Activated T-helper 2 cell treated with anti-CD3 and anti-CD28 coated beads, Interferon-gamma antibody, Interleukin-2, Interleukin-4, amounts not matched to agents 10 μg/mL and 5 μg/mL and 100 μg/mL, durations not matched to agents 14 hours and 24 hours and 36 hours (primary cell): ENCODE measurements around the gene VPS37B. TPM values are rescaled to one million over a fixed set of nuclear protein-coding genes. Genes with fewer than 3 reads are reported as not detected.

Source experiments
- DNase-seq: peaks from one replicate; pipeline ENCODE4 v3.0.0; 2021; ENCODE audit warnings: low spot score
- H3K27ac Mint-ChIP-seq: one replicate; pipeline ENCODE4 v1.8.0; 2021; ENCODE audit warnings: mixed read lengths
- H3K27me3 Mint-ChIP-seq: one replicate; pipeline ENCODE4 v1.8.0; 2021; ENCODE audit warnings: low read depth, mixed read lengths
- H3K36me3 Mint-ChIP-seq: one replicate; pipeline ENCODE4 v1.8.0; 2021; ENCODE audit warnings: low read depth, mixed read lengths
- H3K4me1 Mint-ChIP-seq: one replicate; pipeline ENCODE4 v1.8.0; 2021; ENCODE audit warnings: low read depth, mixed read lengths
- H3K4me3 Mint-ChIP-seq: one replicate; pipeline ENCODE4 v1.8.0; 2021; ENCODE audit warnings: low read depth, mild to moderate bottlenecking, moderate library complexity, mixed read lengths
- H3K9me3 Mint-ChIP-seq: one replicate; pipeline ENCODE4 v1.8.0; 2021; ENCODE audit warnings: mixed read lengths
- intact Hi-C: fragments of 100-400 bp; cut with micrococcal nuclease; formaldehyde crosslinking; loops from one replicate; pipeline ENCODE4 v1.15.1; 2023
- total RNA-seq: library from RNA; stranded (reverse); gene quantifications from 2 replicates; pipeline ENCODE4 v1.2.3, GENCODE V29; 2022

The VPS37B gene
- total RNA-seq, 1 donor from 2014 or later = 11.7 TPM

DNA sequence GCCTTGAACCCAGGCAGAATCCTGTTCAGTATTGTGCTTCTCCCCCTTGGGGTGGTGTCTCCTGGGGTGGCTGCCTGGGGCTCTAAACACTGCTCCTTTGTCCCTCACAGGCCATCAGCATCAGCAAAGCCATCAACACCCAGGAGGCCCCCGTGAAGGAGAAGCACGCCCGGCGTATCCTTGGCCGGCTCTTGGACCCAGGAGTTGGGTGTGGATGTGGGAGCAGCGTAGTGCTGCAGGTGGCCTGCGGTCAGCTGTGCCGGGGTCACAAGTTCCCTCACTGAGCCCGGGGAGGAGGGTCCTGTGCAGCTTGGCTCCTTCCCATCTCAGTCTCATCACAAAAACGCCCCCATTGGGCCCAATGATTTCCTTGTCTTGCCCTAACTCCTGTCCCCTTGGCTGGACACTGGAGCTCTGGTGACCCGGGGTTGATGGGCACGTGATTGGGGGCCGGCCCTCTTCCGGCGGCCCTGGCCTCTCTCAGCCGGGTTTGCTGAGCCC lies 48.0 kb downstream of the VPS37B start:
- Mint-ChIP-seq H3K9me3 (no peaks in the 10 kb centered on the region), H3K27me3 (no peaks in the 10 kb centered on the region), H3K4me1 (no peaks in the 10 kb centered on the region), H3K27ac (no peak overlapping the region), H3K4me3 (no peak overlapping the region), H3K36me3 (no peaks in the 10 kb centered on the region)
- DNase-seq = no peak
- intact Hi-C loops = no loop called here

DNA sequence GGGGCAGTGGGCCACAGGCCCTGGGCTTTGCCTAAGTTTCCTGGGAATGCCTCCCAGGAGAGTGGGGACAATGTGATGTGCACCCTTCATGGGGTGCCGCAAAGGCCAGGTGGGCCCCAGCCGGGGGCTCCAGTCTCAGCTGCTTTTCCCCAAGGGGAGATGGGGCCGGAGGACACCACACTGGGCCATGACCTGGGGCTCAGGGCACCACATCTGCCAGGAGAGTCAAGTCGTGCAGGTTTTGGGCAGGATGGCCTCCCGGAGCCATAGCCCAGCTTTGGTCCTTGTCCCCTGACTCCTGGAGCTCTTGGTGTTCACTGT lies 48.4 kb downstream of the VPS37B start:
- intact Hi-C loops = no loop called here
- Mint-ChIP-seq H3K27me3 (no peaks in the 10 kb centered on the region), H3K9me3 (no peaks in the 10 kb centered on the region), H3K4me1 (no peaks in the 10 kb centered on the region), H3K4me3 (no peak overlapping the region), H3K36me3 (no peaks in the 10 kb centered on the region), H3K27ac (no peak overlapping the region)
- no peak for DNase-seq

DNA sequence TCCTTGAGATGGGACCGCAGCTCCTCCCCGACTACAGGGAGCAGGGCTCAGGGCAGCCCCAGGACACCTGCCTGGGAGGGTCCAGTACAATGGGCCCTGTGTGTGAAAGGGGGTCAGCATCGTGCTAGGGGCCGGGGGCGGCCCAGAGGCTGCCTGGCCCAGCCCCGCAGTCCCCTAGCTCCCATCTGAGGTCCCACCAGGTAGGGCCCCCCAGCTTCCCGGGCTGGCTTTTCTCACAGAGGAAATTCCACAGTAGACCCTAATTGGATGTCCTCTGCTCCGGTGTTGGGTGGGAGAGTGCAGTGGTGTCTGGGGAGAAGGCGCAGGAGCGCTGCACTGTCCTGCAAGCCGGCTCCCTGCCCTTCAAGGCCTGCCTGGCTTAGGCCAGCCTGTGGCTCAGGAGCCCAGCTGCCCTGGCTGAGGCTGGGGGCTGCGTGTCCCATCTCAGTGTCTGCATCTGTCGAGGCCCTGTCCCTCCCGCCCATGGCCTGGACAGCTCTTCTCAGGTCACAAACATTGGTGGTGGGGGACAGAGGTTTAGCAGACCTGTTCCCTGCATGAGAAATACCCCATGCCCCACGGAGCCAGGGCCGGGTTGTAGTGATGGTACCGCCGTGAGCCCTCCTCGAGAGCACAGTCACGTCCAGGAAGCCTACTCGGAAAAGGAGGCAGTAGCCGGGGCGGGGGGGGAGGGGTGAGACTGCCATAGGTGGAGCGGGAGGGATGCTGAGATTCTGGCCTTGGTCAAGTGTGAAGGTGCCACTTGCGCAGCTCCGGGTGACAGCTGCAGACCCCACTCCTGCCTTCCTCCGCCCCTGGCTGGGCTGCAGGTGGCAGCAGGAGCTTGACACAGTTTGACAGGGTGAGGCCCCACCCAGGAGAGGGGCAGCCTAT lies 49.1 kb downstream of the VPS37B start:
- no peaks in the 10 kb centered on the region for H3K9me3 Mint-ChIP-seq
- no peak for DNase-seq
- intact Hi-C loops = no loop called here
- no peak overlapping the region for H3K4me3 Mint-ChIP-seq
- H3K4me1 Mint-ChIP-seq = no peaks in the 10 kb centered on the region
- H3K27ac Mint-ChIP-seq = no peak overlapping the region
- no peaks in the 10 kb centered on the region for H3K27me3 Mint-ChIP-seq
- no peaks in the 10 kb centered on the region for H3K36me3 Mint-ChIP-seq

DNA sequence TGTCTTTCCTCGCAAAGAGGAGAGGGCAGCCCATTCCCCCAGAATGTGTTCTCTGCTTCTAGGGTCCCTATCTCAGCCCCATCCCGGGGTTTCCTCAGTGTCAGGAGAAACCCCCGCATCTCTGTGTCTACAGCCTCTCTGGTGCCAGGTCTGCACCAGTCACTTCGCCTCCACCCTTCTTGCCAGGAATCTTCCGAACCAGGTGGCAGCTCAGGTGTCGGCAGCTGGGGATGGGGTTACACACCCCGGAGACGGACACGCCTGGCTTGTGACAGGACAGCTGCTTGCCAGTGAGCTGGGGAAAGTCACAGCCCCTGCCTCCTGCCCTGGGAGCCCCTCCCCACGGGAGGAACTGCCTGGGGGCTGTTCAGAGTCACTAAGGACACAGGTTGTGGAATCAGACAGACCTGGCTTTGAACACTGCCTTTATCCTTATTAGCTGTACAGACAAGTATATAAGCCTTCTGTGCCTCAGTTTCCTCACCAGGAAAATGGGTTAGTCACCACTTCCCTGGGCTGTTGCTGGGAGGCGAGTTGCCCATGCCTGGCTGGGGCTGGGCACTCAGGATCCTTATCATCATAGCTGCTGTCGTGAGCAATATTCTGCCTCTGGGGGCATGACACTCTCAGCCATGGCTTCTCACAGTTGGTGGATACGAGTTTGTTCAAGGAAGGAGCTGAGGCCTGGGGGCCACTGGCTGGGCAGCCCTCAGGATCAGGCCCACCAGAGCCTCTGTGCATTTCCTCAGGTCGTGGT lies 49.9 kb downstream of the VPS37B start:
- no peak overlapping the region for H3K4me3 Mint-ChIP-seq
- no peaks in the 10 kb centered on the region for H3K9me3 Mint-ChIP-seq
- no peak for DNase-seq
- intact Hi-C loops = no loop called here
- H3K4me1 Mint-ChIP-seq = no peaks in the 10 kb centered on the region
- H3K27me3 Mint-ChIP-seq = no peaks in the 10 kb centered on the region
- H3K27ac Mint-ChIP-seq = no peak overlapping the region
- H3K36me3 Mint-ChIP-seq = no peaks in the 10 kb centered on the region

DNA sequence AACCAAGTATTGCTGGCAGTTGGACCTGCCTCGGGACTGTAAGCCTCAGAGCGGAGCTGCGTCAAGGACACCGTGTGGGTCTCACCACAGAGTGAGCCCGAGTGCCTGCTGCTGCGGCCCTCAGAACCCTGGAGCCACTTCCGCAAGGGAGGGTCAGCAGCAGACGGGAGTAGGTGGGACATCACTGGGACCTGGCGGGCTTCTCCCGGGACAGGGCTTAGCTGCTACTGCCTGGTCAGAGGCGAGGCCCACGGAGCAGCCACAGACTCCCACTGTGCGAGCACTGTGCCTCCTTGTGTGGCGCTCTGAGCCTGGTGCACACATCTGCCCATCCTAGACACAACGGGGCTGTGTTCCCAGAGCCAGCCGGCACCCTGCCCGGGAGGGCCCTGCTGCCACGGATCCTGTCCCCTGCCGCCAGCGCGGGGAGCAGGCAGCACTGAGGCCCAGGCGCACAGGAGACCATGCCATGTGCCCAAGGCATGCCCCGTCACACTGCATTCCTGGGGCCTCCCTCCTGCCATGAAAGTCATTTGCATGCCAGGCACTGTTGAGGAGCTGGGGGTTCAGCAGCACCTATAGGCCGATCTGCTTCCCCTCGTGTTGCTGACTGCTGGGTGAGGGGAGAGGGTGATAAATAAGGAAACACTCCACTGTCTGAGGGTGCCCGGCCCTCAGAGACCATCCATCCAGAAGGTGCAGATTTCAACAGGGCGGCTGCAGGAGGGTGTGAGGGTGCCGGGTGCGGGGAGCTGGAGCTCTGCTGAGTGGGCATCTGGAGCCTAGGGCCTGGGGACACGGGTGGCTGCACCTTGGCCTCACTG lies 50.7 kb downstream of the VPS37B start:
- H3K4me3 Mint-ChIP-seq = no peak overlapping the region
- no peaks in the 10 kb centered on the region for H3K9me3 Mint-ChIP-seq
- no peaks in the 10 kb centered on the region for H3K36me3 Mint-ChIP-seq
- no peak overlapping the region for H3K27ac Mint-ChIP-seq
- no peaks in the 10 kb centered on the region for H3K4me1 Mint-ChIP-seq
- intact Hi-C loops = no loop called here
- no peak for DNase-seq
- H3K27me3 Mint-ChIP-seq = no peaks in the 10 kb centered on the region

DNA sequence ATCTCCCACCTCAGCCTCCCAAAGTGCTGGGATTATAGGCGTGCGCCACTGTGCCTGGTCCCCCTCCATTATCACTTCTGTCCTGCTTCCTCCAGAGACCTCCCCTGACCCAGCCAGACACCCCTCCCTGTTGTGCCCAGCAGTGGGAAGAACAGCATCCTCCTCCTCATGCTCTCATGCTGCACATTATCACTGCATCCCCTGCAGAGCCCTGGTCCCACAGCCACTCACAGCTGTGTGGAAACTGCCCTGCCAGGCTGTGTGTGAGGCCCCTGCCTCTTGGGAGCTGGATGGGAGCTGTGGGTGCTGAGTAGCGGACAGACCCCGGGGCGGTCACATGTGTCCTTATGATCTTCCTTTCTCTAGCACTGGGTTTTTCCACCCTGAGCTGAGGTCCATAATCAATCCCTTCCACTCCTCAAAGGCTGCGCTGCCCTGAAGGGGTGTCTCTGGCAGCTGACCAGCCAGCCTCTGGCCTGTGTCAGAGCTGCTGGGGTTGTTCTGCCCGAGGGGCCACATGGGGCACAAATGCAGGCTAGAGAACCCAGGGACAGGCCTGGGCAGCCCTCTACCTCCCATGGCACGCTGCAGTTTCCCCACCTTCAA lies 51.5 kb downstream of the VPS37B start:
- intact Hi-C loops = no loop called here
- Mint-ChIP-seq H3K27ac (no peak overlapping the region), H3K9me3 (no peaks in the 10 kb centered on the region), H3K36me3 (no peaks in the 10 kb centered on the region), H3K4me3 (no peak overlapping the region), H3K4me1 (no peaks in the 10 kb centered on the region), H3K27me3 (no peaks in the 10 kb centered on the region)
- DNase-seq = no peak

DNA sequence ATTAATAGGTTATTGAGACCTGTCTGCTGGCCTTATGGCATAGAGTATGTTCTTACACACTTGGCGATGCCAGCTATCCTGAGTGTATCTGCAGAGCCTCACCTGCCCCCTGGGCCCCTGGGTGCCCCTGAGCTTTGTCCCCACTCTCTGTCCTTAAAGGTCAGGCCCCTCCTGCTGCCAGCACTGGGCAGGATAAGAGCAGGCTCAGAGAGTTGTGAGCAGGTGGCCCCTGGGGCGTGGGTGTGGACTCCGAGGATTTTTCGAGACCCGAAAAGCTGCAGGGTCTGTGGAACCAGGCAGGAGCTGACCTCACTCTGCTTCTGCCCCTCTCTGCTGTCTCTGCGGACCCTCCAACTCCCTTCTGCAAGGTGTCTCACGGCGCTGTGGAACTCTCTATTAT lies 52.5 kb downstream of the VPS37B start:
- DNase-seq = no peak
- Mint-ChIP-seq H3K27ac (no peak overlapping the region), H3K27me3 (no peaks in the 10 kb centered on the region), H3K4me1 (no peaks in the 10 kb centered on the region), H3K4me3 (no peak overlapping the region), H3K9me3 (no peaks in the 10 kb centered on the region), H3K36me3 (no peaks in the 10 kb centered on the region)
- intact Hi-C loops = no loop called here

DNA sequence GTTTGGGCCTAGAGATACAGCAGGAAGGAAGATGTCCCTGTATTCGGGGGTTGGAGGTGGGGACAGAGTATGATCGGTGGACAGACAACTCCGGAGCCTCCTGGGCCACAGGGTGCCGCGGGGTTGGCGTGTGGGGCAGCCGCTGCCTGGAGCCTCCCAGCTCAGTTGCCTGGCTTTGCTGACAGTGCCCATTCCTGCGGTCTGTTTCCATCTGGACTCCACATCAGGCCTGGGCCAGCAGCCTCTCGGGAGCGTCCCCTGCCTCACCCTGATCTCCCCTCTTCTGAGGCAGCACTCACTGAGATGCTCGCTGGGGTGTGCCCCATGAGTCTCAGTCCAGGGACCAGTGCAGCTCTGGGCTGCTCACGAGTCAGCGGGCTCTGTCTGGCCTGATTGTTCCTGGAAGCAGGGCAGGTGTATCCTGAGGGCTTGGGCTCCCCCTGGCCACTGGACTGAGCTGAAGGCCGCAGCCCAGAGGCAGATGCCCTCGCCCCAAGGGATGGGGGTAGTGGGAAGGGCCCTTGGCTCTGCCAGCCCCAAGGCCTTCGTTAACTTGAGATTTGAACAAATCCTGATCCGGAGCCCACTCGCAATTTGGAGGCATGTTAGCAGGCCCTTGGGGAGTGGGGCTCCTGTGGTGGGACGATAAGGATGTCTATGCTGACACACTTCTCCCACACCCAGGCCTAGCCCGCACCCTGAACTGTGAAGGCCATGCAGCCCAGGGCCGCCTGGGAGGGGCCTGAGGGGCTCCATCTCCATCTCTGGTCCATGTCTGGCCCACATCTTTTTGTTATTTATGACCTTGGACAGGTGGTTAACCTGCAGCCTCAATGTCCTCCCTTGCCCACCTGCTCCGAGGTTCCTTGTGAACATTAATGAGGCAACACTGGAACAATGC lies 53.2 kb downstream of the VPS37B start:
- H3K4me3 Mint-ChIP-seq = no peak overlapping the region

DNA sequence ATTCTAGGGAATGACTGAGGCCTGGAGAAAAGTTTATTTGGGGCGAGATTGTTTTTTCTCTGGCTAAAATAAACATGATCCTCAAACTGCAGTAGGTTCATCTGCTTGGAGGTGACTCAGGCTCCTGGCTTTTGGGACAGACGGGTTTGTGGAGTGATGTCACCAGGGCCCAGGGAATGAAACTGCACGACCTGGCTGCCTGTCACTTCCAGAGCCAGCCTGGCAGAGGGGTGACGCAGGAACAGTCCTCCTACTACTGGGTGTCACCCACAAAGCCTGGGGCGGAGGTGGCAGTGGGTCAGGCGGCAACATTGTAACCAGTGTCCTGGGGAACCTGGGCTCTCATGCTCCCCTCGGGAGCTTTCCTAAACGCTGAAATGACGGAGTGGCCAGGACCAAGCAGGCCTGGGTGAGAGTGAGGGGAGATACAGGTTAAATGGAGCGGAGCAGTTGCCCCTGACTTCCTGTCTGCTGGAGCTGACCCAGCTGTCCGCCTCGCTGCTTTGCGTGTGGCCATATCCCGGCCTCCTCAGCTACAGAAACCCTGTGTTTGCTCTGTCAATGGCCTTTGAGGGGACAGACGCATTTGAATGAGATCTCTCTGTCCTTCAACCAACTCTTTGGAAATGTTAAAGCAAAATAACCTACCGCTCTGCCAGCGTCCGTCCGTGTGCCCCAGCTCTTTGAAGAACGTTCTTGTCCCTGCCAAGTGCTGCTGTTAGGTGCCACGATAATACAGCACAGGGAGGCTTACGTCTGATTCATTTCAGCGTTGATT lies 54.2 kb downstream of the VPS37B start:
- Mint-ChIP-seq H3K27ac (no peak overlapping the region), H3K9me3 (no peaks in the 10 kb centered on the region), H3K36me3 (peaks cover 8% of the 10 kb centered on the region), H3K4me3 (no peak overlapping the region), H3K4me1 (peaks cover 7% of the 10 kb centered on the region), H3K27me3 (no peaks in the 10 kb centered on the region)
- DNase-seq = no peak
- intact Hi-C loops = no loop called here

More for the DNA sequence above, 53.2 kb downstream of the VPS37B start:
- Mint-ChIP-seq H3K36me3 (peaks cover 3% of the 10 kb centered on the region), H3K9me3 (no peaks in the 10 kb centered on the region), H3K4me1 (peaks cover under 1% of the 10 kb centered on the region), H3K27ac (no peak overlapping the region), H3K27me3 (no peaks in the 10 kb centered on the region)
- no peak for DNase-seq
- intact Hi-C loops = no loop called here

DNA sequence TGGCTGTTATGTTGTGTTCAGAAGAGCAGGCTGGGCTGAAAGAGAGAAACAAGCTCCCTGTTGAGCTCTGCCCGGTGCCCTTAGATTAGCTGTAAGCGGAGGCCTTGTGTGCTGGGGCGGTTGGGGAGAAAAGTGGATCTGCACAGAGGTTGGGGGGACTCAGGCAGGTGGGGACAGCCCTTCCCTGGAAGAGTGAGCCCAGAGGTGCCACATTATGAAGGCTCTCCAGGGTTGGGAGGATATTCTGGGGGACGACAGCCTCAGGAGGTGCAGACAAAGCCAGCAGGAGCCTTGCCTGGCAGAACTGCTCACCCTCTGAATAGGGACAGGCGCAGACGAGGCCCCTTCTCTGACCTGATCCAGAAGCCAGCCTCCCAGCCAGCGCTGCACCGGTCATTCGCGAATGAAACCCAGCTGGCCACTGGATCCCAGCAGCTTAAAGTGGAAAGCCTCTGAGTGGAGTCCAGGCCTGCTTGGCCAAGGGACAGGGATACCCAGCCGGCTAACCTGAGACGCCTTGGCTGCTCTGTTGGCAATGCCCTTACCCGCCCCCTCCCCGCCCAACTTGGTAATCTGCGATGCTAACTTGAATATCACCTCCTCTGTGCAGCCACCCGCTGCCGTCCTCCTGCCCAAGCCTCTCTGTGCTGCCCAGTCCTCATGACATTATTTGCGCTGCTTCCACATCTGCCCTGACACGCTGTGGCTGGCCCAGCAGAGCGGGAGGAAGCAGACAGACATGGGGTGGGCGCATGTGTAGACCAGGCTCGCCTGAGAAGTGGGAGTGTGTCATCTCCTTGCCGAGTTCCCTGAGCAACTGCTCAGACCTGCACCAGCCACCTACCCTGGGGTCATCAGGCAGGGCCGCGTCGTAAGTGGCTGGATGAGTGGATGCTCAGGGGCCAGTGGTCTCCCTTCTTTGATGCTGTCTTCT lies 55.1 kb downstream of the VPS37B start:
- Mint-ChIP-seq H3K27ac (no peak overlapping the region), H3K9me3 (no peaks in the 10 kb centered on the region), H3K4me3 (no peak overlapping the region), H3K27me3 (no peaks in the 10 kb centered on the region), H3K36me3 (peaks cover 14% of the 10 kb centered on the region), H3K4me1 (peaks cover 13% of the 10 kb centered on the region)
- intact Hi-C loops = no loop called here
- no peak for DNase-seq
